ENCODE data around the gene IMMT.

Gene IMMT

DNA sequence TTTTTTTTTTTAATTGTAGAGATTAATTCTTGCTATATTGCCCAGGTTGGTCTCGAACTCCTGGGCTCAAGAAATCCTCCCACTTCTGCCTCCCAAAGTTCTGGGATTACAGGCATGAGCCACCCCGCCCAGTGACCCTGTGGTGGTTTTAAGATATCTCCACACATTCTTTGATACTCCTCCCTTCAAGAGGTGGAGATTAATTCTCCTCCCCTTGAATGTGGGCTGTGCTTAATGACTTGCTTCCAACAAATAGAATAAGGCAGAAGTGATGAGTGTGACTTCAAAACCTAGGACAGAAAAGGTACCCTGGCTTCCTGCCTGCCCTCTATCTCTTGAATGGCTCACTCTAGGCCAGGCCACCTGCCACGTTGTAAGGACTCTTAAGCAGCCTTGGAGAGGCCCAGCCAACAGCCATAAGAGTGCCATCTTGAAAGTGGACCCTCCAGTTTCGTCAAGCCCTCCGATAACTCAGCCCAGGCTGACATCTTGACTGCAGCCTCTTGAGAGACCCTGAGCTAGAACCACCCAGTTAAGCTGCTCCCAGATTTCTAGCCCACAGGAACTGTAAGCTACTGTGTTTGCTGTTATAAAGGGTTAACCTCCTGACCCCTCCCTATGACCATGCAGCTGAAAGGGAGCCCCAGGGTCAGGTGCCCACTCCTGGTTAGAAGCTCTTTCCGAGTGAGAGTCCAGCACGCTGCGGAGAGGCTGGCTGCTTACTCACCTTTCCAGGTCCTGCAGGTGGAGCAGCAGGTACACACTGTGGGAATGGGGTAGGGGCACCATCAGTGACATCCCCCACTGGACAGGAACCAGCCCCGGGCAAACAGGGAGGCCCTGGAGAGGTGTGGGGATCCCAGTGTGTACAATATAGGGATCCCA lies 31.6 kb upstream of the IMMT start:
- no peak for TF ChIP-seq CREB1 (IDR thresholded peaks at IDR 0.05; ENCODE audit: low read depth)
- no peak for TF ChIP-seq ZBTB7A (IDR thresholded peaks at IDR 0.05; ENCODE audit: low read depth)
- TF ChIP-seq RAD21 (IDR thresholded peaks at IDR 0.05; ENCODE audit: low read depth) = no peak
- TF ChIP-seq, protein P1, sequence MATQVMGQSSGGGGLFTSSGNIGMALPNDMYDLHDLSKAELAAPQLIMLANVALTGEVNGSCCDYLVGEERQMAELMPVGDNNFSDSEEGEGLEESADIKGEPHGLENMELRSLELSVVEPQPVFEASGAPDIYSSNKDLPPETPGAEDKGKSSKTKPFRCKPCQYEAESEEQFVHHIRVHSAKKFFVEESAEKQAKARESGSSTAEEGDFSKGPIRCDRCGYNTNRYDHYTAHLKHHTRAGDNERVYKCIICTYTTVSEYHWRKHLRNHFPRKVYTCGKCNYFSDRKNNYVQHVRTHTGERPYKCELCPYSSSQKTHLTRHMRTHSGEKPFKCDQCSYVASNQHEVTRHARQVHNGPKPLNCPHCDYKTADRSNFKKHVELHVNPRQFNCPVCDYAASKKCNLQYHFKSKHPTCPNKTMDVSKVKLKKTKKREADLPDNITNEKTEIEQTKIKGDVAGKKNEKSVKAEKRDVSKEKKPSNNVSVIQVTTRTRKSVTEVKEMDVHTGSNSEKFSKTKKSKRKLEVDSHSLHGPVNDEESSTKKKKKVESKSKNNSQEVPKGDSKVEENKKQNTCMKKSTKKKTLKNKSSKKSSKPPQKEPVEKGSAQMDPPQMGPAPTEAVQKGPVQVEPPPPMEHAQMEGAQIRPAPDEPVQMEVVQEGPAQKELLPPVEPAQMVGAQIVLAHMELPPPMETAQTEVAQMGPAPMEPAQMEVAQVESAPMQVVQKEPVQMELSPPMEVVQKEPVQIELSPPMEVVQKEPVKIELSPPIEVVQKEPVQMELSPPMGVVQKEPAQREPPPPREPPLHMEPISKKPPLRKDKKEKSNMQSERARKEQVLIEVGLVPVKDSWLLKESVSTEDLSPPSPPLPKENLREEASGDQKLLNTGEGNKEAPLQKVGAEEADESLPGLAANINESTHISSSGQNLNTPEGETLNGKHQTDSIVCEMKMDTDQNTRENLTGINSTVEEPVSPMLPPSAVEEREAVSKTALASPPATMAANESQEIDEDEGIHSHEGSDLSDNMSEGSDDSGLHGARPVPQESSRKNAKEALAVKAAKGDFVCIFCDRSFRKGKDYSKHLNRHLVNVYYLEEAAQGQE (IDR thresholded peaks at IDR 0.05; ENCODE audit: low read depth) = no peak
- TF ChIP-seq NFIC (IDR thresholded peaks at IDR 0.05) = no peak
- TF ChIP-seq TEAD4 (IDR thresholded peaks at IDR 0.05) = no peak
- no peak for TF ChIP-seq EP300 (IDR thresholded peaks at IDR 0.05; ENCODE audit: borderline replicate concordance)
- no peak for TF ChIP-seq YY1 (IDR thresholded peaks at IDR 0.05; ENCODE audit: low read depth)
- no peak for TF ChIP-seq EGR1 (IDR thresholded peaks at IDR 0.05)
- no peak for TF ChIP-seq CEBPB (IDR thresholded peaks at IDR 0.05)
- TF ChIP-seq FOXM1 (IDR thresholded peaks at IDR 0.05; ENCODE audit: borderline replicate concordance, low read depth) = no peak
- TF ChIP-seq TAF1 (IDR thresholded peaks at IDR 0.05; ENCODE audit: low read depth) = no peak
- TF ChIP-seq, protein P2, sequence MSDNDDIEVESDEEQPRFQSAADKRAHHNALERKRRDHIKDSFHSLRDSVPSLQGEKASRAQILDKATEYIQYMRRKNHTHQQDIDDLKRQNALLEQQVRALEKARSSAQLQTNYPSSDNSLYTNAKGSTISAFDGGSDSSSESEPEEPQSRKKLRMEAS (IDR thresholded peaks at IDR 0.05) = no peak

DNA sequence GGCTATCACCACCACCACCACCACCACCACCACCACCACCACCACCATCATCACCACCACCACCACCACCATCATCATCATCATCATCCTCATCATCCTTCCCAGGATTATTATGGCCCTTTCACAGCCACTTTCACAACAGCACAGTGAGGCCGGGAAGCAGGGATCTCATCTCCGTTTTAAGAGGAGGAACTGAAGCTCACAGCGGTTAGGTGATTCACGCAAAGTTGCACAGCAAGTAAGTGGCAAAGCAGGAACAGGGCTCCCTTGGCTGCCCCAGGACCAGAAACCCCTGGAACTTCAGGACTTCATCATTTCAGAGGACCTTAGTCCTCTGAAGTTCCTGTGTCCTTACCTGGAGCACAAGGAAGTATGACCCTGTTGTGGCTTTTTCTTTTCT lies 30.8 kb upstream of the IMMT start:
- TF ChIP-seq RAD21 (IDR thresholded peaks at IDR 0.05; ENCODE audit: low read depth) = no peak
- TF ChIP-seq EP300 (IDR thresholded peaks at IDR 0.05; ENCODE audit: borderline replicate concordance) = no peak
- TF ChIP-seq, protein P2 (IDR thresholded peaks at IDR 0.05) = no peak
- no peak for TF ChIP-seq TAF1 (IDR thresholded peaks at IDR 0.05; ENCODE audit: low read depth)
- no peak for TF ChIP-seq TCF12 (IDR thresholded peaks at IDR 0.05; ENCODE audit: low read depth)
- no peak for TF ChIP-seq EGR1 (IDR thresholded peaks at IDR 0.05)
- no peak for TF ChIP-seq FOXM1 (IDR thresholded peaks at IDR 0.05; ENCODE audit: borderline replicate concordance, low read depth)
- TF ChIP-seq YY1 (IDR thresholded peaks at IDR 0.05; ENCODE audit: low read depth) = no peak
- TF ChIP-seq TEAD4 (IDR thresholded peaks at IDR 0.05) = no peak
- no peak for TF ChIP-seq CREB1 (IDR thresholded peaks at IDR 0.05; ENCODE audit: low read depth)
- no peak for TF ChIP-seq NFIC (IDR thresholded peaks at IDR 0.05)
- TF ChIP-seq, protein P1 (IDR thresholded peaks at IDR 0.05; ENCODE audit: low read depth) = no peak
- TF ChIP-seq, protein P3, sequence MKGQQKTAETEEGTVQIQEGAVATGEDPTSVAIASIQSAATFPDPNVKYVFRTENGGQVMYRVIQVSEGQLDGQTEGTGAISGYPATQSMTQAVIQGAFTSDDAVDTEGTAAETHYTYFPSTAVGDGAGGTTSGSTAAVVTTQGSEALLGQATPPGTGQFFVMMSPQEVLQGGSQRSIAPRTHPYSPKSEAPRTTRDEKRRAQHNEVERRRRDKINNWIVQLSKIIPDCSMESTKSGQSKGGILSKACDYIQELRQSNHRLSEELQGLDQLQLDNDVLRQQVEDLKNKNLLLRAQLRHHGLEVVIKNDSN (IDR thresholded peaks at IDR 0.05) = no peak
- no peak for TF ChIP-seq CEBPB (IDR thresholded peaks at IDR 0.05)
- no peak for TF ChIP-seq ZBTB7A (IDR thresholded peaks at IDR 0.05; ENCODE audit: low read depth)

DNA sequence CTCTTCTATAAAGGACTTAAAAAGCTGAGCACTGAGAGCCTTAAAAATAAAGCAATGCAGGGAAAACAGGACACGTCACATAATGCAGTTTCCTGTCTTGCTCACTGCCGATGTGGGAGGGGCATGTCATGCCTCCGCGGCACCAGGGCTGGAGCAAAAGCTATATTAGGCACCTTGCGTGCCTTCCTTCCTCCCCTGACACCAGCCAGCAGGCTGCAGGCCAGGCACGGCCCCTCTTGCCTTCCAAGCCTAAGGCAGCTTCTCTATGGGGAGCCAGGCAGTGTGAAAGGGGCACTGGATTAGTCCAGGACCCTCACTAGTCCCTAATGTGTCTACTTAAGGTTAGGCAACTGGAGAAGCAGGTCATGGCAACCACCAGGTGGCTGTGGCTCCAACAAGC lies 30.3 kb upstream of the IMMT start:
- TF ChIP-seq RAD21 (IDR thresholded peaks at IDR 0.05; ENCODE audit: low read depth) (no peak), YY1 (IDR thresholded peaks at IDR 0.05; ENCODE audit: low read depth) (no peak), EGR1 (IDR thresholded peaks at IDR 0.05) (no peak), TAF1 (IDR thresholded peaks at IDR 0.05; ENCODE audit: low read depth) (no peak), ZBTB7A (IDR thresholded peaks at IDR 0.05; ENCODE audit: low read depth) (no peak), TEAD4 (IDR thresholded peaks at IDR 0.05) (no peak), EP300 (IDR thresholded peaks at IDR 0.05; ENCODE audit: borderline replicate concordance) (no peak), CREB1 (IDR thresholded peaks at IDR 0.05; ENCODE audit: low read depth) (no peak), TCF12 (IDR thresholded peaks at IDR 0.05; ENCODE audit: low read depth) (no peak), FOXM1 (IDR thresholded peaks at IDR 0.05; ENCODE audit: borderline replicate concordance, low read depth) (no peak), CEBPB (IDR thresholded peaks at IDR 0.05) (no peak), NFIC (IDR thresholded peaks at IDR 0.05) (no peak)
- TF ChIP-seq, protein P2 (IDR thresholded peaks at IDR 0.05) = no peak
- TF ChIP-seq, protein P3 (IDR thresholded peaks at IDR 0.05) = no peak
- TF ChIP-seq, protein P1 (IDR thresholded peaks at IDR 0.05; ENCODE audit: low read depth) = no peak
